HEK293 (cell line): Measurements from ENCODE around the gene ARTN.

Experiments
- CTCF ChIA-PET: fragments of 350-600 bp; formaldehyde crosslinking; extraction: SDS; loops from one replicate; lab custom pipeline; 2021; ENCODE audit warnings: antibody characterized with exemption; lab: Yijun Ruan, JAX
- POLR2A ChIA-PET: fragments of 300-600 bp; formaldehyde crosslinking; extraction: SDS; loops from one replicate; lab custom pipeline; 2020; ENCODE audit warnings: antibody characterized with exemption, inconsistent platforms; lab: Yijun Ruan, JAX
- H3K27ac ChIP-seq: fragments of 200-500 bp; sonication (Bioruptor generic); 2 replicates; pipeline ENCODE4 v1.5.1; 2014; ENCODE audit warnings: low read depth, low read length, control low read depth, inconsistent platforms; ENCODE audit errors: extremely low read depth
- H3K36me3 ChIP-seq, 2 experiments: fragments of 200-500 bp in 1 of 2; sonication (Bioruptor generic) in 1 of 2; 1 replicate in 1 of 2; 2 replicates in 1 of 2; pipeline ENCODE4 v1.5.1; 2014 to 2017; ENCODE audit warnings: inconsistent platforms in 2 of 2, low read length in 2 of 2; ENCODE audit not compliant: control insufficient read depth in 2 of 2, insufficient read depth in 1 of 2
- H3K4me1 ChIP-seq: fragments of 200-500 bp; sonication (Bioruptor generic); 2 replicates; pipeline ENCODE4 v1.5.1; 2014; ENCODE audit warnings: mild to moderate bottlenecking, low read length, inconsistent platforms; ENCODE audit not compliant: control insufficient read depth, insufficient read depth
- H3K4me3 ChIP-seq: 2 replicates; pipeline ENCODE4 v1.5.1; 2011; ENCODE audit warnings: low read depth, mild to moderate bottlenecking, control low read depth, low read length, moderate library complexity
- H3K9me3 ChIP-seq: fragments of 200-500 bp; sonication (Bioruptor generic); 2 replicates; pipeline ENCODE4 v1.5.1; 2014; ENCODE audit warnings: low read depth, low read length, inconsistent platforms; ENCODE audit not compliant: control insufficient read depth, insufficient read depth
- GLI2 ChIP-seq: fragments of 450-650 bp; formaldehyde crosslinking; IDR thresholded peaks from 2 replicates; pipeline ENCODE4; 2017; ENCODE audit warnings: missing biosample characterization, missing genetic modification characterization, low read depth, borderline replicate concordance
- GLIS2 ChIP-seq: fragments of 450-650 bp; formaldehyde crosslinking; IDR thresholded peaks from 2 replicates; pipeline ENCODE4 v1.5.1; 2016; ENCODE audit warnings: missing biosample characterization, missing genetic modification characterization
- MZF1 ChIP-seq: fragments of 450-650 bp; formaldehyde crosslinking; IDR thresholded peaks from 2 replicates; pipeline ENCODE4 v1.5.1; 2017; ENCODE audit warnings: missing biosample characterization, missing genetic modification characterization, borderline replicate concordance
- PATZ1 ChIP-seq: fragments of 450-650 bp; formaldehyde crosslinking; IDR thresholded peaks from 2 replicates; pipeline ENCODE4 v1.5.1; 2016; ENCODE audit warnings: missing biosample characterization, missing genetic modification characterization
- PRDM10 ChIP-seq: fragments of 450-650 bp; formaldehyde crosslinking; IDR thresholded peaks from 2 replicates; pipeline ENCODE4 v1.5.1; 2016; ENCODE audit warnings: missing biosample characterization, missing genetic modification characterization
- SCRT2 ChIP-seq: fragments of 450-650 bp; formaldehyde crosslinking; IDR thresholded peaks from 2 replicates; pipeline ENCODE4 v1.5.1; 2016; ENCODE audit warnings: missing biosample characterization, missing genetic modification characterization
- SP2 ChIP-seq: fragments of 450-650 bp; formaldehyde crosslinking; IDR thresholded peaks from 2 replicates; pipeline ENCODE4 v1.5.1; 2016; ENCODE audit warnings: missing biosample characterization, missing genetic modification characterization
- ZNF155 ChIP-seq: fragments of 450-650 bp; formaldehyde crosslinking; IDR thresholded peaks from 2 replicates; pipeline ENCODE4 v1.5.1; 2016; ENCODE audit warnings: missing biosample characterization, missing genetic modification characterization
- ZNF175 ChIP-seq: fragments of 450-650 bp; formaldehyde crosslinking; IDR thresholded peaks from 2 replicates; pipeline ENCODE4 v1.5.1; 2016; ENCODE audit warnings: missing biosample characterization, missing genetic modification characterization
- ZNF341 ChIP-seq: fragments of 450-650 bp; formaldehyde crosslinking; IDR thresholded peaks from 2 replicates; pipeline ENCODE4; 2016; ENCODE audit warnings: low read depth, missing biosample characterization, missing genetic modification characterization
- ZNF394 ChIP-seq: fragments of 450-650 bp; formaldehyde crosslinking; IDR thresholded peaks from 2 replicates; pipeline ENCODE4 v1.5.1; 2016; ENCODE audit warnings: missing biosample characterization, missing genetic modification characterization, mild to moderate bottlenecking, moderate library complexity, borderline replicate concordance
- ZNF600 ChIP-seq: fragments of 450-650 bp; formaldehyde crosslinking; IDR thresholded peaks from 2 replicates; pipeline ENCODE4 v1.5.1; 2016; ENCODE audit warnings: missing biosample characterization, missing genetic modification characterization
- ZNF76 ChIP-seq: fragments of 450-650 bp; formaldehyde crosslinking; IDR thresholded peaks from 2 replicates; pipeline ENCODE4; 2016; ENCODE audit warnings: low read depth, missing biosample characterization, missing genetic modification characterization, borderline replicate concordance
- ZNF785 ChIP-seq: fragments of 450-650 bp; formaldehyde crosslinking; IDR thresholded peaks from 2 replicates; pipeline ENCODE4 v1.5.1; 2016; ENCODE audit warnings: missing biosample characterization, missing genetic modification characterization

The ARTN gene

GRCh38 chr1:43975249-43975961, 41.8 kb downstream of the ARTN start:
- ChIA-PET CTCF (interaction anchor here (0.5 to 1.1 kb wide), 3 partner anchors 72 to 895 kb away, joined by 3 to 6 read pairs (median 3); no protein-coding TSS in a partner anchor), POLR2A (interaction anchor here (0.5 to 3.6 kb wide), 16 partner anchors 9 to 1566 kb away, joined by 3 to 15 read pairs (median 4); partner anchors contain the start of genes CCDC24, DMAP1, IPO13 and KDM4A)
- TF ChIP-seq ZNF394 (tag by site-specific recombination) (no peak), SP2 (tag by site-specific recombination) (peak; percentile 35), PRDM10 (tag by site-specific recombination) (0 out of 2 replicates have a peak, but pooled peaks have one; percentile 10), ZNF600 (tag by site-specific recombination) (0 out of 2 replicates have a peak, but pooled peaks have one; percentile 46), ZNF341 (tag by site-specific recombination) (peak; percentile 82), GLI2 (tag by site-specific recombination) (no peak), PATZ1 (tag by site-specific recombination) (peak; percentile 76; the same call in 1 of the 2 replicates), MZF1 (0 out of 2 replicates have a peak, but pooled peaks have one; percentile 24), ZNF175 (tag by site-specific recombination) (no peak), ZNF76 (tag by site-specific recombination) (peak; percentile 75), GLIS2 (tag by site-specific recombination) (peak; percentile 8; the same call in 1 of the 2 replicates)
- H3K4me1 ChIP-seq = peaks cover 3% of the 10 kb centered on the region; the same call in 1 of the 2 replicates
- H3K27ac ChIP-seq = peak overlapping the region; percentile 70; the same call in 1 of the 2 replicates
- H3K9me3 ChIP-seq = no peaks in the 10 kb centered on the region
- peak overlapping the region; percentile 88 for H3K4me3 ChIP-seq
- peaks cover 7 to 58% of the 10 kb centered on the region in 2 experiments; a peak in 2 of 3 replicates for H3K36me3 ChIP-seq

GRCh38 chr1:43976045-43976444, 42.4 kb downstream of the ARTN start:
- Histone ChIP-seq H3K9me3 (no peaks in the 10 kb centered on the region), H3K36me3 (peaks cover 7 to 62% of the 10 kb centered on the region in 2 experiments; a peak in 2 of 3 replicates), H3K4me1 (peaks cover 3% of the 10 kb centered on the region; the same call in 1 of the 2 replicates), H3K27ac (no peak overlapping the region), H3K4me3 (peak overlapping the region; percentile 88)
- TF ChIP-seq SCRT2 (peak; percentile 45; the same call in 1 of the 2 replicates), ZNF155 (tag by site-specific recombination) (no peak), ZNF785 (no peak)
- ChIA-PET POLR2A (interaction anchor here (0.5 to 3.6 kb wide), 6 partner anchors 10 to 317 kb away, joined by 3 to 15 read pairs (median 6); partner anchors contain the start of genes CCDC24 and IPO13), CTCF (interaction anchor here (0.5 to 1.1 kb wide), 2 partner anchors 71 to 894 kb away, joined by 3 to 6 read pairs; no protein-coding TSS in a partner anchor)
